Measurements from ENCODE around the gene GCG. TPM values are rescaled to one million over a fixed set of nuclear protein-coding genes. Genes with fewer than 3 reads are reported as not detected.

GCG gene
- polyA plus RNA-seq, 1 donor, result 83.8 TPM

DNA sequence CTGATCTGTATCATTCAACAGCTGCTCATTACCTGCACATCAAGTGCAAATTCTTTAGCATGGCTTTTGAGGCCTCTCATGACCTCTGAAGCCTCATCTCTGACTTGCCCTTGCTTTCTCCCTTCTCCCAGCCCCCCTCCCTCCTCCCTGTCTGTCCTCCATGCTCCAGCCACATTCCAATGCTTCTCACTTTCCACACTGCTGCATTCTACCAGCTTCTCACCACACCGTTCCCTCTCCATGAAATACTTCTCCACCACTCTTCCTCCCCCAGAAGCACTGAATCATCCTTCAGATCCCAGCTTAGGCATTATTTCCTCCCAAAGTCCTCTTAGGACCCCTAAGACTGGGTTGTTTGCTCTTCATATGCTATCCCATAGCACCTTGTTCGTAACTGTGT lies 26.9 kb downstream of the GCG start:
- no peaks in the 10 kb centered on the region for H3K27me3 ChIP-seq (ENCODE audit: control insufficient read depth, insufficient read depth, low read length)
- 80% methylated on average over 1 of the region's 2 CpGs for WGBS (ENCODE audit: insufficient coverage, low lambda C conversion rate)
- H3K4me3 ChIP-seq (ENCODE audit: low read length), result no peak overlapping the region
- H3K4me1 ChIP-seq (ENCODE audit: control insufficient read depth, insufficient read depth, low read length), result no peaks in the 10 kb centered on the region
- DNase-seq, result no peak
- H3K36me3 ChIP-seq (ENCODE audit: control insufficient read depth, insufficient read depth, low read length), result no peaks in the 10 kb centered on the region
- H3K27ac ChIP-seq (ENCODE audit: low read length), result no peak overlapping the region
- H3K9me3 ChIP-seq (ENCODE audit: control insufficient read depth, low read depth, low read length), result no peaks in the 10 kb centered on the region

DNA sequence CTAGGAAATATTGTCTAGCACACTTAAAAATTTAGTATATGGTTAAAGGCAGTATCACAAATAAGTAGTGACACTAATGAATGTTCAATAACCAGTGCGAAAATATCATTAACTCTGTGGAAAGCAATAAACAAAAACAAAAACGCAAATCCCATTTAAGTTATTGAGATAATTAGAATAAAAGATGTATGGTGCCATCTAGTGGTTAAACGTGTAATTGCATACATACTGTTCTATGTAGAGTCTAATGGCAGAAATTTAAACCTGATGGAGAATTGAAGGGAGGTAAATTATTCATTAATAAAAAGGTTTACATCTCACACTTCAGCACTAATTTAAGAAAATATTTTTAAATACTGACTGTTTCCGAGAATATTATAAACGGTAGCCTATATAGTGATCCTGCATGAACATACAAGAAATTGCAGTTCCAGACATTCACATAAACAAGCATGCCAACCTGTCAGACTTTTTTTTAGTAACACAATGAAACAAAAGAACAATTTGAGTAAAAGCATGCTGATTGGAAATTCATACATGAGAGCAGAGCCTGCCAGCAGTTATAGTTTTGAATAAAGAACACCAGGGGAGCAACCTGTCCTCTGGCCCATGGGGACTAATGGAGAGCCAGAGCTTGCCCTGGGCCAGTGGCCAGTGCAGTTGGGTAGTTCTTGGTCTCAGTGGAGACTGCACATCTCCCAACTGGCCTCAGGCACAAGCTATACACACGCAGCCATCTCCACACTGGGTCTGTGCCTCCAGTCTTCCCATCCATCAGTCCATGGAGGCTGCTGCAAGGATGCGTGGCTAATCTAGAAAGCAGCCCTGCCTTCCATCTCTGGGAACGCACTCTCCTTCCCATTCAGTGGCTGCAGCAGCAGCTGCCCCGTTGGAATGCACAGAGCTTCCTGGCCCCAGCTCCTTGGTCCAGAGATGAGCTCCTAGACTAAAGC lies 28.0 kb downstream of the GCG start:
- no peaks in the 10 kb centered on the region for H3K27me3 ChIP-seq (ENCODE audit: control insufficient read depth, insufficient read depth, low read length)
- H3K4me3 ChIP-seq (ENCODE audit: low read length), result no peak overlapping the region
- 8% methylated on average over 5 of the region's 9 CpGs for WGBS (ENCODE audit: insufficient coverage, low lambda C conversion rate)
- DNase-seq, result peak in 1 of 2 donors; percentile 28
- no peaks in the 10 kb centered on the region for H3K4me1 ChIP-seq (ENCODE audit: control insufficient read depth, insufficient read depth, low read length)
- H3K9me3 ChIP-seq (ENCODE audit: control insufficient read depth, low read depth, low read length), result no peaks in the 10 kb centered on the region
- H3K27ac ChIP-seq (ENCODE audit: low read length), result no peak overlapping the region
- no peaks in the 10 kb centered on the region for H3K36me3 ChIP-seq (ENCODE audit: control insufficient read depth, insufficient read depth, low read length)

DNA sequence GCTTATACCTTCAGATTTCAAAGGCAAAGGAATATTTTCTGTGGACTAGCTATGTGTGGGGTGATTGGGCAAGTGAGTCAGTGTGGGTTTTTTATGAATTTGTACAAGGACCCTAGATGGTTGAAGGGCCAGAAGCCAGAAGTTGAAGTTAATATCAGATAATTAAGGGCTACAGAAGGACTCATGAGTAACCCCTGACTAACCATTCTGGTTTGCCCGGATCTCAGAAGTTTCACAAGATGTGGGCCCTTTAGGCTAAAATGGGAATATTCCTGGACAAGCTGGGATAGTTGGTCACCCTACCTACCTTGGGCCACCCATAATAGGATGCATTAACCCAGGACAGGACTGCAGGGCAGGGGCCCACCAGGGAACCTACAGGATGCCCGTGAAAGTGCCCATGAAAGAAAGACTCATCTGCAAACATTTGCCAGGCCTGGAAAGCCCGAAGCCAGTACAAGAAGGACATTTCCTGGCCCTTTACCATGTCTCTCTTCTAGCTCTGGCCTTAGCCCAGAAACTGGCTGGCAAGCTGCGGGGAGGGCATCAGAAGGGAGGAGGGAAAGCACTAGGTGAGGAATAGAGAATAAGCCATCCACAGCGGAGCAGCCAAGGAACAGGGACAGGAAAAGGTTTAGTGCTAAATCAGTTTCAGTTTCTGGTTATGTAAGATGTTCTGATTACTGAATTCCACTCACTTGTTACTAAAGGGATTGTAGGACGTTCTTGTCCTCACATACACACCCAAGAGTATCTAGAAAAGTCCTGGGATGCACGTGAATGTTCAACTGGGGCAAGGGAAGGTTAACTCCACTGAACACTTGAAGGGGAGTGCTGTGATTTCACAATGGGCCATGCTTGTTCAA lies 33.6 kb downstream of the GCG start:
- no peaks in the 10 kb centered on the region for H3K36me3 ChIP-seq (ENCODE audit: control insufficient read depth, insufficient read depth, low read length)
- H3K4me3 ChIP-seq (ENCODE audit: low read length), result no peak overlapping the region
- no peaks in the 10 kb centered on the region for H3K27me3 ChIP-seq (ENCODE audit: control insufficient read depth, insufficient read depth, low read length)
- WGBS (ENCODE audit: insufficient coverage, low lambda C conversion rate), result no CpG with 5 or more reads among the region's 7 CpGs
- H3K27ac ChIP-seq (ENCODE audit: low read length), result no peak overlapping the region
- H3K4me1 ChIP-seq (ENCODE audit: control insufficient read depth, insufficient read depth, low read length), result peaks cover 5% of the 10 kb centered on the region
- no peaks in the 10 kb centered on the region for H3K9me3 ChIP-seq (ENCODE audit: control insufficient read depth, low read depth, low read length)
- DNase-seq, result peak; percentile 33 to 48

DNA sequence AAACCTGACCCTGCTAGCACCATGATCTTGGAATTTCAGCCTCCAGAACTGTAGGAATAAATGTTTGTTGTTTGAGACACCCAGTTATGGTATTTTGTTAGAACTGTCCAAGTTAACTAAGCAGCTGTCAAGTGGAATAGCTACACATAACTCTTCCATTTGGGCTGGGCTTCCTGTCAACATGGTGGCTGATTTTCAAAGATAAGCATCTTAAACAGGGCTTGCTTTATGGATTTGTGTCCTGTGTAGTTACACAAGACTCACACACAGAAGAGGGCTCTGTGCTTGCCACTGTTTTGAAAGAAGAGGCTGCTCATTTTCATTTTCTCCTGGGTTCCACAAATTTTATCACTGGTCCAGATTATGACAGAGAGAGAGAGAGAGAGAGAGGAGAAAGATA lies 35.7 kb downstream of the GCG start:
- H3K4me3 ChIP-seq (ENCODE audit: low read length), result no peak overlapping the region
- H3K27me3 ChIP-seq (ENCODE audit: control insufficient read depth, insufficient read depth, low read length), result no peaks in the 10 kb centered on the region
- peaks cover 12% of the 10 kb centered on the region for H3K4me1 ChIP-seq (ENCODE audit: control insufficient read depth, insufficient read depth, low read length)
- DNase-seq, result no peak
- no peak overlapping the region for H3K27ac ChIP-seq (ENCODE audit: low read length)
- no peaks in the 10 kb centered on the region for H3K36me3 ChIP-seq (ENCODE audit: control insufficient read depth, insufficient read depth, low read length)
- no peaks in the 10 kb centered on the region for H3K9me3 ChIP-seq (ENCODE audit: control insufficient read depth, low read depth, low read length)

DNA sequence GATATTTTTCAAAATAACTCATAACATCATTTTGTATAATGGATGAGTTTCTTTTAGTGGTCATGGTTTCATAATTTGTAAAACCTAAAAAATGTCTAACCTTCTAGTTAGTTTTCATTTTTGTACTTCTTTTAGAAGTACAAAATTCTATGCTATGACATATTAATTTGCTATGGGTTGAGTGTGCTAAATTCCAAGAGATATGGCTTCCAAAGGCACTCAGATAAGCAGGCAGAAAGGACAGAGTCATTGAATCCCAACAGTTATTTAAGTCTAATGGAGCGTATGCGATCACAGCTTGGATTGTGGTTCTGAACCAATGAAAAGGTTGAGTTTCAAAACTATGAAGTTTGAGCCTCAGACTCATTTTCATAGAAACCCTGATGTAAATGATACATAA lies 37.0 kb downstream of the GCG start:
- WGBS (ENCODE audit: insufficient coverage, low lambda C conversion rate), result 100% methylated on average over 2 of the region's 2 CpGs
- H3K9me3 ChIP-seq (ENCODE audit: control insufficient read depth, low read depth, low read length), result no peaks in the 10 kb centered on the region
- no peak for DNase-seq
- H3K4me3 ChIP-seq (ENCODE audit: low read length), result no peak overlapping the region
- H3K27ac ChIP-seq (ENCODE audit: low read length), result no peak overlapping the region
- no peaks in the 10 kb centered on the region for H3K36me3 ChIP-seq (ENCODE audit: control insufficient read depth, insufficient read depth, low read length)
- peaks cover 12% of the 10 kb centered on the region for H3K4me1 ChIP-seq (ENCODE audit: control insufficient read depth, insufficient read depth, low read length)
- no peaks in the 10 kb centered on the region for H3K27me3 ChIP-seq (ENCODE audit: control insufficient read depth, insufficient read depth, low read length)

DNA sequence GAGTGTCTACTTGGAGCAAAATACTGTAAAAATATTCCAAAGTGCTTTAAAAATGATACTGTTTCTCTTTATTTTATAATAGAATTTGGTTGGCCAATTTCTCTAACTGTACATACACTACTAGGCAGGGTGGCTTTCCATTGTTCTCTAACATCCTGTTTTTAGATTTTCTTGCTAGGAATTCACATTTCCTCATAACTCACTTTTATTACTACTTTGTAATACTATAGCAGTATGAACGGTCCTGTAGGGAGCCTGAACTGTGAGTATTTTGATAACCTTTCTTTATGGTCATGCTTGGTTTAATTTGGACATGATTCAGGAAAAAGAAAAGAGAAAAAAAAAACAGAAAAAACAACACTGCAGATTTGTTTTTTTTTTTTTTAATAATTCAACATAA lies 37.8 kb downstream of the GCG start:
- H3K9me3 ChIP-seq (ENCODE audit: control insufficient read depth, low read depth, low read length), result no peaks in the 10 kb centered on the region
- H3K4me1 ChIP-seq (ENCODE audit: control insufficient read depth, insufficient read depth, low read length), result peaks cover 12% of the 10 kb centered on the region
- H3K27me3 ChIP-seq (ENCODE audit: control insufficient read depth, insufficient read depth, low read length), result no peaks in the 10 kb centered on the region
- 83% methylated on average over 1 of the region's 1 CpG for WGBS (ENCODE audit: insufficient coverage, low lambda C conversion rate)
- H3K36me3 ChIP-seq (ENCODE audit: control insufficient read depth, insufficient read depth, low read length), result no peaks in the 10 kb centered on the region
- no peak for DNase-seq
- H3K27ac ChIP-seq (ENCODE audit: low read length), result no peak overlapping the region
- no peak overlapping the region for H3K4me3 ChIP-seq (ENCODE audit: low read length)

DNA sequence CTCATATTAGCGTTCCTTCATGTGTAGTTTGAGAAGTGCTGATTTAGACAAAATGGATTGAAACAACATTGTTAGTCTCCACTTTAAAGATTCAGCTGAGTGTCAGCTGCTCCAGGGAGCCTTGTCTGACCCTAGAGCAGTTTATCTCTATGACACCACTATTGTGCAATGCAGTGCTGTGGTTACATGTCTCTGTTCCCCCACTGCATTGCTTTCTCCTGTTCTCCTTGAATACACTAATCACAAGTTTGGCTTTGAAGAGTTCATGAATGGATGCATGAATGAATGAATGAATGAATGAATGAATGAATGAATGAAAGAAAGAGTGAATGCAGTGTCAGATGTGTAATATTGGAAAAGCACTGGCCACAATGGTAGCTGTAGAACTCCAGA lies 38.3 kb downstream of the GCG start:
- peak overlapping the region; percentile 30 for H3K27ac ChIP-seq (ENCODE audit: low read length)

DNA sequence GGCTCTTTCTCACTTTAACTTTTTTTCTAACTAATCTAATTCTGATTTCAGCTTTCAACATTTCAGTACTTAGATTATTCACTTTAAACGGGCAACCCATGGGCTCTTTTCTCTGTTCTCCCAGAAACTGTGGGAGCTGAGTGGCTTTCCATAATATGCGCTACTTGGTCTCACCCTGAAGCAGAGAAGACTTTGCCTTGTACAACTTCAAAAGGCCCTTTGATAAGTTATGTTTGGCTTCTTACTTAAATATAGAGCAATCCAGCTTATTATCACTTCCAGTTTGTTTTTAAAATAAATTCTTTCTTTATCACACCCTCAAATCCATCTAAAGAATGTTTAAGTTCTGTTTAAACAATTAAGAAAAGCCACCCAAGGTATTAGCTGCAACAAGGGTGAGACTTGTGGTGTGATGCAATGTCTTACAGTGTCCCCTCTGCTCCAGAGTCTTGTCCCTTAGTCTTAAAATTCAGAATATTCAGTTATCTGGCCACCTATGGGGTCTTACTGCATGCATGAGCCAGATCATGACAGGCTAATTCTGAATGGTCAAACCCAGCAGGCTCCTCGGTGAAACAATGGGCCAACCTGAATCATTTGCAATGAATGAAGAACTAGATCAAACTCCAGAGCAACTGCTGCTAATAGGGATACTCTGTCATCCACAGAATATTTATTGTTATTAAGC lies 38.8 kb downstream of the GCG start:
- H3K36me3 ChIP-seq (ENCODE audit: control insufficient read depth, insufficient read depth, low read length), result no peaks in the 10 kb centered on the region
- DNase-seq, result no peak
- H3K9me3 ChIP-seq (ENCODE audit: control insufficient read depth, low read depth, low read length), result no peaks in the 10 kb centered on the region
- peaks cover 13% of the 10 kb centered on the region for H3K4me1 ChIP-seq (ENCODE audit: control insufficient read depth, insufficient read depth, low read length)
- no peaks in the 10 kb centered on the region for H3K27me3 ChIP-seq (ENCODE audit: control insufficient read depth, insufficient read depth, low read length)
- no peak overlapping the region for H3K4me3 ChIP-seq (ENCODE audit: low read length)
- H3K27ac ChIP-seq (ENCODE audit: low read length), result peak overlapping the region; percentile 30
- WGBS (ENCODE audit: insufficient coverage, low lambda C conversion rate), result no CpG with 5 or more reads among the region's 3 CpGs

More for the DNA sequence above, 38.3 kb downstream of the GCG start:
- no peaks in the 10 kb centered on the region for H3K9me3 ChIP-seq (ENCODE audit: control insufficient read depth, low read depth, low read length)
- DNase-seq, result peak; percentile 71 to 85
- no peak overlapping the region for H3K4me3 ChIP-seq (ENCODE audit: low read length)
- peaks cover 12% of the 10 kb centered on the region for H3K4me1 ChIP-seq (ENCODE audit: control insufficient read depth, insufficient read depth, low read length)
- no peaks in the 10 kb centered on the region for H3K27me3 ChIP-seq (ENCODE audit: control insufficient read depth, insufficient read depth, low read length)
- no CpG with 5 or more reads among the region's 1 CpG for WGBS (ENCODE audit: insufficient coverage, low lambda C conversion rate)
- H3K36me3 ChIP-seq (ENCODE audit: control insufficient read depth, insufficient read depth, low read length), result no peaks in the 10 kb centered on the region

DNA sequence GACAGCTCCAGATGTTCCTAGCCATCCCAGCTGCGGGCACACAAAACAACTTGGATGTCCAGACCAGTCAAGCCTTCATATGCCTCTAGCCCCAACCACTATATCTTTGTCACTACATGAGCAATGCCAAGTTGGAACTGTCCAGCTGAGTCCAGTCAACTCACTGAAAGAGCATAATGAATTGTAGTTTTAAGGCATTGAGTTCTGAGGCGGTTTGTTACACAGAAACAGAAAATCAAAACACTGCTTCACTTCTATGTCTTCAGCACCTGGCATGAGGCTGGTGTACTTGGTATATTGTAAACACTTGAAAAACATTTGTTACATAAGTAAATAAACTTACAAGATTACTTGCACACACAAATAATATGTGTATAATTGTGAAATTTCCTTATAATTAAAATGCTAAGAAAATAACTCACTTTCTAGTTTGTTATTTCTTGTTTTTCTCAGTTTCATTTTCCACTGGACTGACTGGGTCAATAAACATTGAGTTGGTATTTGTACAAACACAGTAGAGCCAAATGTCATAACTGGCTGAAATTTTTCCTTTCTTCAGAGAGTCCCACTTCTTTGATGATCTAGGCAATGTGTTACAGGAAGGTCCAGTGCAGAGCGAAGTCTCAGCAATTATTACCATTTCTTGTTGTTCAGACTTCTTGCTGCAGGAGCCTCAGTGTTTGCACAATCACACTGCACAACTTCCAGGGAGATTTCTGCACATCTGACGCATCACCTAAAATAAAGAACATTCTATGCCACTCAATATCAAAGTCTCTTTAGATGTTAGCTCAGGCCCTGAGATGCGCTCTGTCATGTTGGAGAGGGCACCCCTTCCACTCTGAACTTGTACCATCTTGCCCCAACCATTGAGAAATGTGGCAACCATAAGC lies 39.8 kb downstream of the GCG start:
- DNase-seq, result peak in 1 of 2 donors; percentile 31
- Histone ChIP-seq H3K9me3 (ENCODE audit: control insufficient read depth, low read depth, low read length) (no peaks in the 10 kb centered on the region), H3K4me1 (ENCODE audit: control insufficient read depth, insufficient read depth, low read length) (peaks cover 19% of the 10 kb centered on the region), H3K27ac (ENCODE audit: low read length) (no peak overlapping the region), H3K4me3 (ENCODE audit: low read length) (no peak overlapping the region), H3K36me3 (ENCODE audit: control insufficient read depth, insufficient read depth, low read length) (no peaks in the 10 kb centered on the region), H3K27me3 (ENCODE audit: control insufficient read depth, insufficient read depth, low read length) (no peaks in the 10 kb centered on the region)
- no CpG with 5 or more reads among the region's 5 CpGs for WGBS (ENCODE audit: insufficient coverage, low lambda C conversion rate)

Data from large intestine (tissue), 3 donors.